ENCODE measurements around the gene CASP7. TPM values are rescaled to one million over a fixed set of nuclear protein-coding genes. Genes with fewer than 3 reads are reported as not detected.

Gene CASP7
- total RNA-seq, 1 experiment from 2014 or later = 4.7 TPM

DNA sequence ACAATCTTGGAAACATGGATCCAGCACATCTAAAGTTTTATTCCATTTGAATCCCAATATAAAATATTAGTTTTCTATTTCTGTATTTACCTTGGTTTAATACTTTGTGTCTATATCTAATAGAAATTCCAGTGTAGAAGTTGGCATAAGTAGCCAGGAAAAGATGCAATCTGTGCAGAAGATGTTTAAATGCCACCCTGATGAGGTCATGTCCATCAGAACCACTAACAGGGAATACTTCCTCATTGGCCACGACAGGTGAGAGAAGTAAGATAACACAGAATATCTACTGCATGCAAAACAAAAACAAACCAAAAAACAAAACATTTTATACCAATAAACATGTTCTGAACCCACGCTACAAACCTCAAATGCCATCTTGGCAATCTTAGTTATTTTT, 87.5 kb downstream of the CASP7 start (continued):
- TF ChIP-seq, protein P1, sequence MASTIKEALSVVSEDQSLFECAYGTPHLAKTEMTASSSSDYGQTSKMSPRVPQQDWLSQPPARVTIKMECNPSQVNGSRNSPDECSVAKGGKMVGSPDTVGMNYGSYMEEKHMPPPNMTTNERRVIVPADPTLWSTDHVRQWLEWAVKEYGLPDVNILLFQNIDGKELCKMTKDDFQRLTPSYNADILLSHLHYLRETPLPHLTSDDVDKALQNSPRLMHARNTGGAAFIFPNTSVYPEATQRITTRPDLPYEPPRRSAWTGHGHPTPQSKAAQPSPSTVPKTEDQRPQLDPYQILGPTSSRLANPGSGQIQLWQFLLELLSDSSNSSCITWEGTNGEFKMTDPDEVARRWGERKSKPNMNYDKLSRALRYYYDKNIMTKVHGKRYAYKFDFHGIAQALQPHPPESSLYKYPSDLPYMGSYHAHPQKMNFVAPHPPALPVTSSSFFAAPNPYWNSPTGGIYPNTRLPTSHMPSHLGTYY (CRISPR knock-in tag; IDR thresholded peaks at IDR 0.05) = no peak
- TF ChIP-seq ZNF219 (CRISPR knock-in tag; IDR thresholded peaks at IDR 0.05; ENCODE audit: borderline replicate concordance) = no peak

DNA sequence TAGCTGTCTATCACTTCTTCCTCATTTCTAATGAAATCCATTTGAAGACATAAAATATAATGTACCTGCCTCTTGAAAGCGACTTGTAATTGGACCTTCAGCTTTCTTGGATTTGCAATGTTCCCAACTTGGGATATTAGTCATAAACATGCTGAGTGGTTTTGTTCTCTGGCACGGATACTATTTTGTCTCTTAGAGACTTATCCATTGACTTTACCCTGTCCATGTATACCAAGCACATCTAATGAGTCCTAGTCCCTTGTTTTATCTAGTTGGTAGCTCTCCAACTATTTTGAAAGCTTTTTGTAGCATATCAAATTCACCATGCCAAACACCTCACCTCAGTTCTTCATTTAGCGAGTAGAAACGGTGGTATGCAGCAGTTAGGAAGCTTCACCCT, 90.6 kb downstream of the CASP7 start:
- Mint-ChIP-seq H3K4me1 (no peaks in the 10 kb centered on the region), H3K27me3 (ENCODE audit: low read depth) (no peaks in the 10 kb centered on the region), H3K4me3 (no peak overlapping the region), H3K36me3 (no peaks in the 10 kb centered on the region), H3K9me3 (no peaks in the 10 kb centered on the region), H3K27ac (no peak overlapping the region)
- ChIA-PET CTCF (interaction anchor here (0.6 kb wide), 1 partner anchor 242 kb away, joined by 3 read pairs; no protein-coding TSS in a partner anchor), POLR2A (no interaction called here)
- ATAC-seq = no peak
- TF ChIP-seq, protein P2, sequence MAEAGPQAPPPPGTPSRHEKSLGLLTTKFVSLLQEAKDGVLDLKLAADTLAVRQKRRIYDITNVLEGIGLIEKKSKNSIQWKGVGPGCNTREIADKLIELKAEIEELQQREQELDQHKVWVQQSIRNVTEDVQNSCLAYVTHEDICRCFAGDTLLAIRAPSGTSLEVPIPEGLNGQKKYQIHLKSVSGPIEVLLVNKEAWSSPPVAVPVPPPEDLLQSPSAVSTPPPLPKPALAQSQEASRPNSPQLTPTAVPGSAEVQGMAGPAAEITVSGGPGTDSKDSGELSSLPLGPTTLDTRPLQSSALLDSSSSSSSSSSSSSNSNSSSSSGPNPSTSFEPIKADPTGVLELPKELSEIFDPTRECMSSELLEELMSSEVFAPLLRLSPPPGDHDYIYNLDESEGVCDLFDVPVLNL (CRISPR knock-in tag; IDR thresholded peaks at IDR 0.05; ENCODE audit: borderline replicate concordance, low read depth) = no peak
- no peak for TF ChIP-seq GABPB1 (CRISPR knock-in tag; IDR thresholded peaks at IDR 0.05)
- TF ChIP-seq, protein P3, sequence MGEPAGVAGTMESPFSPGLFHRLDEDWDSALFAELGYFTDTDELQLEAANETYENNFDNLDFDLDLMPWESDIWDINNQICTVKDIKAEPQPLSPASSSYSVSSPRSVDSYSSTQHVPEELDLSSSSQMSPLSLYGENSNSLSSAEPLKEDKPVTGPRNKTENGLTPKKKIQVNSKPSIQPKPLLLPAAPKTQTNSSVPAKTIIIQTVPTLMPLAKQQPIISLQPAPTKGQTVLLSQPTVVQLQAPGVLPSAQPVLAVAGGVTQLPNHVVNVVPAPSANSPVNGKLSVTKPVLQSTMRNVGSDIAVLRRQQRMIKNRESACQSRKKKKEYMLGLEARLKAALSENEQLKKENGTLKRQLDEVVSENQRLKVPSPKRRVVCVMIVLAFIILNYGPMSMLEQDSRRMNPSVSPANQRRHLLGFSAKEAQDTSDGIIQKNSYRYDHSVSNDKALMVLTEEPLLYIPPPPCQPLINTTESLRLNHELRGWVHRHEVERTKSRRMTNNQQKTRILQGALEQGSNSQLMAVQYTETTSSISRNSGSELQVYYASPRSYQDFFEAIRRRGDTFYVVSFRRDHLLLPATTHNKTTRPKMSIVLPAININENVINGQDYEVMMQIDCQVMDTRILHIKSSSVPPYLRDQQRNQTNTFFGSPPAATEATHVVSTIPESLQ (CRISPR knock-in tag; IDR thresholded peaks at IDR 0.05) = no peak
- TF ChIP-seq ATF1 (CRISPR knock-in tag; IDR thresholded peaks at IDR 0.05) = no peak
- TF ChIP-seq, protein P4, sequence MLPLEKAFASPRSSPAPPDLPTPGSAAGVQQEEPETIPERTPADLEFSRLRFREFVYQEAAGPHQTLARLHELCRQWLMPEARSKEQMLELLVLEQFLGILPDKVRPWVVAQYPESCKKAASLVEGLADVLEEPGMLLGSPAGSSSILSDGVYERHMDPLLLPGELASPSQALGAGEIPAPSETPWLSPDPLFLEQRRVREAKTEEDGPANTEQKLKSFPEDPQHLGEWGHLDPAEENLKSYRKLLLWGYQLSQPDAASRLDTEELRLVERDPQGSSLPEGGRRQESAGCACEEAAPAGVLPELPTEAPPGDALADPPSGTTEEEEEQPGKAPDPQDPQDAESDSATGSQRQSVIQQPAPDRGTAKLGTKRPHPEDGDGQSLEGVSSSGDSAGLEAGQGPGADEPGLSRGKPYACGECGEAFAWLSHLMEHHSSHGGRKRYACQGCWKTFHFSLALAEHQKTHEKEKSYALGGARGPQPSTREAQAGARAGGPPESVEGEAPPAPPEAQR (CRISPR knock-in tag; IDR thresholded peaks at IDR 0.05) = no peak
- TF ChIP-seq EMX1 (CRISPR knock-in tag; IDR thresholded peaks at IDR 0.05) = no peak
- TF ChIP-seq CREB1 (CRISPR knock-in tag; IDR thresholded peaks at IDR 0.05) = no peak
- TF ChIP-seq TCF7 (CRISPR knock-in tag; IDR thresholded peaks at IDR 0.05; ENCODE audit: low read depth) = no peak
- TF ChIP-seq FOXP1 (CRISPR knock-in tag; IDR thresholded peaks at IDR 0.05; ENCODE audit: borderline replicate concordance) = no peak
- TF ChIP-seq, protein P5, sequence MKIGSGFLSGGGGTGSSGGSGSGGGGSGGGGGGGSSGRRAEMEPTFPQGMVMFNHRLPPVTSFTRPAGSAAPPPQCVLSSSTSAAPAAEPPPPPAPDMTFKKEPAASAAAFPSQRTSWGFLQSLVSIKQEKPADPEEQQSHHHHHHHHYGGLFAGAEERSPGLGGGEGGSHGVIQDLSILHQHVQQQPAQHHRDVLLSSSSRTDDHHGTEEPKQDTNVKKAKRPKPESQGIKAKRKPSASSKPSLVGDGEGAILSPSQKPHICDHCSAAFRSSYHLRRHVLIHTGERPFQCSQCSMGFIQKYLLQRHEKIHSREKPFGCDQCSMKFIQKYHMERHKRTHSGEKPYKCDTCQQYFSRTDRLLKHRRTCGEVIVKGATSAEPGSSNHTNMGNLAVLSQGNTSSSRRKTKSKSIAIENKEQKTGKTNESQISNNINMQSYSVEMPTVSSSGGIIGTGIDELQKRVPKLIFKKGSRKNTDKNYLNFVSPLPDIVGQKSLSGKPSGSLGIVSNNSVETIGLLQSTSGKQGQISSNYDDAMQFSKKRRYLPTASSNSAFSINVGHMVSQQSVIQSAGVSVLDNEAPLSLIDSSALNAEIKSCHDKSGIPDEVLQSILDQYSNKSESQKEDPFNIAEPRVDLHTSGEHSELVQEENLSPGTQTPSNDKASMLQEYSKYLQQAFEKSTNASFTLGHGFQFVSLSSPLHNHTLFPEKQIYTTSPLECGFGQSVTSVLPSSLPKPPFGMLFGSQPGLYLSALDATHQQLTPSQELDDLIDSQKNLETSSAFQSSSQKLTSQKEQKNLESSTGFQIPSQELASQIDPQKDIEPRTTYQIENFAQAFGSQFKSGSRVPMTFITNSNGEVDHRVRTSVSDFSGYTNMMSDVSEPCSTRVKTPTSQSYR (CRISPR knock-in tag; IDR thresholded peaks at IDR 0.05) = no peak
- TF ChIP-seq ZNF396 (CRISPR knock-in tag; IDR thresholded peaks at IDR 0.05; ENCODE audit: borderline replicate concordance) = no peak
- TF ChIP-seq ELF4 (CRISPR knock-in tag; IDR thresholded peaks at IDR 0.05; ENCODE audit: low read depth) = no peak
- TF ChIP-seq NR1H2 (CRISPR knock-in tag; IDR thresholded peaks at IDR 0.05) = no peak
- no peak for TF ChIP-seq KAT7 (CRISPR knock-in tag; IDR thresholded peaks at IDR 0.05; ENCODE audit: borderline replicate concordance)
- TF ChIP-seq RORB (CRISPR knock-in tag; IDR thresholded peaks at IDR 0.05) = no peak
- TF ChIP-seq, protein P6, sequence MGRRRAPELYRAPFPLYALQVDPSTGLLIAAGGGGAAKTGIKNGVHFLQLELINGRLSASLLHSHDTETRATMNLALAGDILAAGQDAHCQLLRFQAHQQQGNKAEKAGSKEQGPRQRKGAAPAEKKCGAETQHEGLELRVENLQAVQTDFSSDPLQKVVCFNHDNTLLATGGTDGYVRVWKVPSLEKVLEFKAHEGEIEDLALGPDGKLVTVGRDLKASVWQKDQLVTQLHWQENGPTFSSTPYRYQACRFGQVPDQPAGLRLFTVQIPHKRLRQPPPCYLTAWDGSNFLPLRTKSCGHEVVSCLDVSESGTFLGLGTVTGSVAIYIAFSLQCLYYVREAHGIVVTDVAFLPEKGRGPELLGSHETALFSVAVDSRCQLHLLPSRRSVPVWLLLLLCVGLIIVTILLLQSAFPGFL (CRISPR knock-in tag; IDR thresholded peaks at IDR 0.05; ENCODE audit: borderline replicate concordance) = no peak
- TF ChIP-seq, protein P7, sequence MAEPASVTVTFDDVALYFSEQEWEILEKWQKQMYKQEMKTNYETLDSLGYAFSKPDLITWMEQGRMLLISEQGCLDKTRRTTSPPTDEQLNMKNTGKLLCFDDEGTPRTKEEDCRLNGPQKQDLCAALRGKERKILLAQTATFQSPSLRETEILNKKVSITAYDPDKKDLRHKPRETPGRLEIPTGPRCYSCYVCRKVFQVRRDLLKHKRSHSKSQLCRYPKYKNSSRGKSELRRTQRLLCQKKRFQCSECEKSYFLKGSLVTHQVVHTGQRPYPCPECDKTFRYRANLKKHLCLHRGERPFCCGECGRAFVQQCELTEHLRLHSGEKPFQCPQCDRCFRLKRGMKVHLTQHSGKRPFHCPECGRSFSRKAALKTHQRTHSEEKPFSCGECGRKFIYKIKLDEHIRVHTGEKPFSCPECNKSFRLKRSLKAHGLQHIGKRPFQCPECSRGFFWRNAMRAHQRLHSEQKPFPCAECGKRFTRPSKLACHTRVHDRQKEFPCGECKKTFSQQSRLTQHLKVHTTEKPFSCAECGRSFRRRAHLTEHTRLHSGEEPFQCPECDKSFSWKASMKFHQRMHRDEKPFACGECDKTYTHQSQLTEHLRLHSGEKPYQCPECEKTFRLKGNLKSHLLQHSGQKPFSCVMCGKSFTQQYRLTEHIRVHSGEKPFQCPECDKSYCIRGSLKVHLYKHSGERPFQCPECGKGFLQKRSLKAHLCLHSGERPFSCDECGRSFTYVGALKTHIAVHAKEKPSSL (CRISPR knock-in tag; conservative IDR thresholded peaks at IDR 0.05) = no peak
- TF ChIP-seq, protein P8, sequence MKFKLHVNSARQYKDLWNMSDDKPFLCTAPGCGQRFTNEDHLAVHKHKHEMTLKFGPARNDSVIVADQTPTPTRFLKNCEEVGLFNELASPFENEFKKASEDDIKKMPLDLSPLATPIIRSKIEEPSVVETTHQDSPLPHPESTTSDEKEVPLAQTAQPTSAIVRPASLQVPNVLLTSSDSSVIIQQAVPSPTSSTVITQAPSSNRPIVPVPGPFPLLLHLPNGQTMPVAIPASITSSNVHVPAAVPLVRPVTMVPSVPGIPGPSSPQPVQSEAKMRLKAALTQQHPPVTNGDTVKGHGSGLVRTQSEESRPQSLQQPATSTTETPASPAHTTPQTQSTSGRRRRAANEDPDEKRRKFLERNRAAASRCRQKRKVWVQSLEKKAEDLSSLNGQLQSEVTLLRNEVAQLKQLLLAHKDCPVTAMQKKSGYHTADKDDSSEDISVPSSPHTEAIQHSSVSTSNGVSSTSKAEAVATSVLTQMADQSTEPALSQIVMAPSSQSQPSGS (CRISPR knock-in tag; IDR thresholded peaks at IDR 0.05; ENCODE audit: borderline replicate concordance, low read depth) = no peak
- TF ChIP-seq NR2C2 (CRISPR knock-in tag; IDR thresholded peaks at IDR 0.05) = no peak
- TF ChIP-seq JUN (CRISPR knock-in tag; IDR thresholded peaks at IDR 0.05) = no peak
- DNase-seq (ENCODE audit: low spot score) = no peak
